ENCODE measurements around the gene POC1B.

- TF ChIP-seq SUZ12 (IDR thresholded peaks at IDR 0.05; ENCODE audit: extremely low read depth, insufficient read depth, insufficient read length), result no peak
- TF ChIP-seq YY1 (IDR thresholded peaks at IDR 0.05; ENCODE audit: insufficient read depth, insufficient read length), result no peak
- TF ChIP-seq ZNF274 (IDR thresholded peaks at IDR 0.05; ENCODE audit: low read depth, low read length), result no peak
Observed at GRCh38 chr12:89475203-89475990, 50.5 kb downstream of the POC1B start.

Measured in NT2/D1 (cell line).